Smooth muscle cell (in vitro differentiated cells): ENCODE results near the gene QRFP. TPM values are rescaled to one million over a fixed set of nuclear protein-coding genes. Genes with fewer than 3 reads are reported as not detected.
"Not testable (repeated sequence)": the region's sequence is repeated elsewhere in the genome, so short reads cannot be mapped to it uniquely, and the experiment has no call there.

Source experiments
- DNase-seq: peaks from one replicate; lab custom pipeline; 2025; ENCODE audit not compliant: unreplicated experiment; lab: John Stamatoyannopoulos, UW
- H2AFZ ChIP-seq: fragments of 200-600 bp; sonication (generic); 2 replicates; pipeline ENCODE4 v1.6.0; 2016; ENCODE audit warnings: antibody characterized with exemption, low read depth, mild to moderate bottlenecking
- H3F3A ChIP-seq: fragments of 200-600 bp; sonication (generic); 2 replicates; pipeline ENCODE4 v1.6.0; 2017; ENCODE audit warnings: antibody characterized with exemption, low read depth
- H3K27ac ChIP-seq: fragments of 200-600 bp; sonication (generic); 2 replicates; pipeline ENCODE4 v1.5.1; 2016; ENCODE audit warnings: low read depth, mild to moderate bottlenecking
- H3K27me3 ChIP-seq: fragments of 200-600 bp; sonication (generic); 2 replicates; pipeline ENCODE4 v1.6.1; 2016; ENCODE audit warnings: low read depth, mild to moderate bottlenecking
- H3K36me3 ChIP-seq: fragments of 200-600 bp; sonication (generic); 2 replicates; pipeline ENCODE4 v1.5.1; 2016; ENCODE audit warnings: low read depth
- H3K4me1 ChIP-seq: fragments of 200-600 bp; sonication (generic); 2 replicates; pipeline ENCODE4 v1.5.1; 2016; ENCODE audit warnings: low read depth
- H3K4me2 ChIP-seq: fragments of 200-600 bp; sonication (generic); 2 replicates; pipeline ENCODE4 v1.6.0; 2016; ENCODE audit warnings: mild to moderate bottlenecking
- H3K4me3 ChIP-seq: fragments of 200-600 bp; sonication (generic); 2 replicates; pipeline ENCODE4 v1.5.1; 2016; ENCODE audit warnings: mild to moderate bottlenecking
- H3K79me2 ChIP-seq: fragments of 200-600 bp; sonication (generic); 2 replicates; pipeline ENCODE4 v1.6.0; 2016; ENCODE audit warnings: low read depth, mild to moderate bottlenecking
- H3K9ac ChIP-seq: fragments of 200-600 bp; sonication (generic); 2 replicates; pipeline ENCODE4 v1.6.0; 2016; ENCODE audit warnings: low read depth
- H3K9me3 ChIP-seq: fragments of 200-600 bp; sonication (generic); replicated peaks from 2 replicates; pipeline ENCODE4 v1.5.1; 2016; ENCODE audit warnings: low read depth
- H4K20me1 ChIP-seq: fragments of 200-600 bp; sonication (generic); 2 replicates; pipeline ENCODE4 v1.6.0; 2016; ENCODE audit warnings: low read depth
- CTCF ChIP-seq: fragments of 200-600 bp; sonication (generic); IDR thresholded peaks from 2 replicates; pipeline ENCODE4 v1.5.1; 2017; ENCODE audit warnings: borderline replicate concordance, mild to moderate bottlenecking, antibody characterized with exemption; ENCODE audit not compliant: insufficient read depth, poor library complexity, severe bottlenecking
- WGBS: methylation state at CpG from one replicate; pipeline ENCODE4 v1.1.7; 2016; ENCODE audit warnings: low lambda C conversion rate; 5-methylcytosine and 5-hydroxymethylcytosine counted together
- polyA plus RNA-seq: library from polyadenylated mRNA; unstranded; fragments of >200 nt; fragmentation: Nextera tagmentation; extraction: Ambion mirVana; gene quantifications from 2 replicates; pipeline ENCODE4 v1.2.1, GENCODE V29; 2016
- total RNA-seq: library from RNA; depleted of rRNA; stranded (reverse); fragments of >200 nt; gene quantifications from 2 replicates; pipeline ENCODE4 v1.2.3, GENCODE V29; 2014

The QRFP gene
- total and polyA plus RNA-seq, 2 experiments from 2014 or later, result 0.15 TPM; not detected in 1

GRCh38 chr9:130854092-130854491 lies 42.5 kb downstream of the QRFP start:
- Histone ChIP-seq H4K20me1 (peaks cover 88% of the 10 kb centered on the region), H3K9me3 (no peaks in the 10 kb centered on the region), H3K79me2 (peaks cover 83% of the 10 kb centered on the region), H2AFZ (no peak overlapping the region), H3K4me3 (no peak overlapping the region), H3K9ac (no peak overlapping the region), H3K4me1 (peaks cover 6% of the 10 kb centered on the region), H3K27ac (no peak overlapping the region), H3K36me3 (peaks cover 12% of the 10 kb centered on the region), H3K4me2 (no peak overlapping the region), H3F3A (peaks cover 21% of the 10 kb centered on the region), H3K27me3 (no peaks in the 10 kb centered on the region)
- 63% methylated on average over 8 of the region's 8 CpGs for WGBS
- no peak for TF ChIP-seq CTCF
- no peak for DNase-seq

DNA sequence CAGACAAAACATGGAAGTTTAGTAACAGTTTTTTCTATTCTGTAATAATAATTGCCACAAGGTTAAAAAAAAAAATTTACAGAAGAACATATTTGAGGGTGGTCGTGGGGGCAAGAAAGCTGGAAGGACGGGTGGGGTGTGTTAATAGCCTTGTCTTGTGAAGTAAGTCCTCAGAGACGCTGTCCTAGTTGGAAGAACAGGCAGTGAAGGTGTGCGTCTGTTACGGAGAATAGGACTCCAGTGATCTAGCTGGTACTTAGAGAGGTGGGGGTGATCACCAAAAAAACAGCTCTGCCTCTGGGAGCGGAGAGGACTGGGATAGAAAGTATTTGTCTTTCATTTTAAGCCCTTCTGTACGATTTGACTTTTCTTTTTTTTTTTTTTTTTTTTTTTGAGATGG lies 43.8 kb downstream of the QRFP start:
- Histone ChIP-seq H3F3A (peaks cover 21% of the 10 kb centered on the region), H3K79me2 (peaks cover 87% of the 10 kb centered on the region), H3K27me3 (no peaks in the 10 kb centered on the region), H3K4me1 (peaks cover 4% of the 10 kb centered on the region), H3K36me3 (peaks cover 12% of the 10 kb centered on the region), H3K4me3 (no peak overlapping the region), H2AFZ (no peak overlapping the region), H4K20me1 (peaks cover 84% of the 10 kb centered on the region), H3K4me2 (no peak overlapping the region), H3K9me3 (no peaks in the 10 kb centered on the region), H3K27ac (no peak overlapping the region), H3K9ac (no peak overlapping the region)
- no peak for TF ChIP-seq CTCF
- no peak for DNase-seq
- 90% methylated on average over 7 of the region's 7 CpGs for WGBS

DNA sequence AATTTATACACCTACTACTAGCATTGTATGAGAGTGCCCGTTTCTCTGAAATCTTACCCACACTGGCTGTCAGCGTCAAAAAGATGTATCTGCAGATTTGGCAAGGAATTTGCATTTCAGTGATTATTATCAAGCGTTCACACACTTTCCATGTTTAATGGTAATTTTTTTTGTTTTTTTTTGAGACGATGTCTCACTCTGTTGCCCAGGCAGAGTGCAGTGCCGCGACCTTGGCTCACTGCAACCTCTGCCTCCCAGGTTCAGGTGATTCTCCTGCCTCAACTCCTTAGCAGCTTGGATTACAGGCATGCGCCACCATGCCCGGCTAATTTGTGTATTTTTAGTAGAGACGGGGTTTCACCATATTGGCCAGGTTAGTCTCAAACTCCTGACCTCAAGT lies 47.3 kb downstream of the QRFP start:
- Histone ChIP-seq H3K27ac (peak overlapping the region; percentile 100), H3F3A (peaks cover 55% of the 10 kb centered on the region), H4K20me1 (peaks cover 91% of the 10 kb centered on the region), H3K27me3 (no peaks in the 10 kb centered on the region), H3K4me2 (no peak overlapping the region), H3K4me3 (no peak overlapping the region), H3K4me1 (peaks cover 27% of the 10 kb centered on the region), H3K36me3 (peaks cover under 1% of the 10 kb centered on the region), H3K9me3 (no peaks in the 10 kb centered on the region), H3K9ac (no peak overlapping the region), H2AFZ (no peak overlapping the region), H3K79me2 (peaks cover 73% of the 10 kb centered on the region)
- no peak for TF ChIP-seq CTCF
- DNase-seq, result no peak
- 96% methylated on average over 9 of the region's 9 CpGs for WGBS

- not testable (repeated sequence) for H3K9ac ChIP-seq
- 97% methylated on average over 8 of the region's 8 CpGs for WGBS
- peak overlapping the region; percentile 40 for H3K4me2 ChIP-seq
These were observed 48.1 kb downstream of the QRFP start for GRCh38 chr9:130848514-130848913.

More at GRCh38 chr9:130848514-130848913, 48.1 kb downstream of the QRFP start:
- not testable (repeated sequence) for H3K27me3 ChIP-seq, H3K4me3 ChIP-seq, DNase-seq, H3K9me3 ChIP-seq, H2AFZ ChIP-seq, H3K36me3 ChIP-seq
- peaks cover 73% of the 10 kb centered on the region for H3K79me2 ChIP-seq
- H3K4me1 ChIP-seq, result peaks cover 27% of the 10 kb centered on the region
- peaks cover 56% of the 10 kb centered on the region for H3F3A ChIP-seq
- H3K27ac ChIP-seq, result peak overlapping the region; percentile 100
- H4K20me1 ChIP-seq, result peaks cover 91% of the 10 kb centered on the region
